ENCODE data around the gene SLC2A1.
A peak's percentile ranks its signal among the peaks of the same experiment; 100 is the strongest.

Gene SLC2A1

GRCh38 chr1:42990757-42991346 lies 32.2 kb upstream of the SLC2A1 start:
- H3K27ac ChIP-seq: peak overlapping the region; percentile 82
- no peaks in the 10 kb centered on the region for H3K36me3 ChIP-seq (ENCODE audit: control insufficient read depth, insufficient read depth, low read length)
- no peaks in the 10 kb centered on the region for H3K79me2 ChIP-seq
- H3K27me3 ChIP-seq (ENCODE audit: control insufficient read depth, insufficient read depth, low read length): no peaks in the 10 kb centered on the region
- no peak overlapping the region for H2AFZ ChIP-seq
- H3K4me1 ChIP-seq: peaks cover 17% of the 10 kb centered on the region
- H3K9ac ChIP-seq: no peak overlapping the region
- no peaks in the 10 kb centered on the region for H3K9me3 ChIP-seq (ENCODE audit: control insufficient read depth, low read length)
- H3K4me3 ChIP-seq (ENCODE audit: low read depth, low read length): no peak overlapping the region
- no peak overlapping the region for H3K4me2 ChIP-seq (ENCODE audit: low read length)
- TF ChIP-seq, protein P1, sequence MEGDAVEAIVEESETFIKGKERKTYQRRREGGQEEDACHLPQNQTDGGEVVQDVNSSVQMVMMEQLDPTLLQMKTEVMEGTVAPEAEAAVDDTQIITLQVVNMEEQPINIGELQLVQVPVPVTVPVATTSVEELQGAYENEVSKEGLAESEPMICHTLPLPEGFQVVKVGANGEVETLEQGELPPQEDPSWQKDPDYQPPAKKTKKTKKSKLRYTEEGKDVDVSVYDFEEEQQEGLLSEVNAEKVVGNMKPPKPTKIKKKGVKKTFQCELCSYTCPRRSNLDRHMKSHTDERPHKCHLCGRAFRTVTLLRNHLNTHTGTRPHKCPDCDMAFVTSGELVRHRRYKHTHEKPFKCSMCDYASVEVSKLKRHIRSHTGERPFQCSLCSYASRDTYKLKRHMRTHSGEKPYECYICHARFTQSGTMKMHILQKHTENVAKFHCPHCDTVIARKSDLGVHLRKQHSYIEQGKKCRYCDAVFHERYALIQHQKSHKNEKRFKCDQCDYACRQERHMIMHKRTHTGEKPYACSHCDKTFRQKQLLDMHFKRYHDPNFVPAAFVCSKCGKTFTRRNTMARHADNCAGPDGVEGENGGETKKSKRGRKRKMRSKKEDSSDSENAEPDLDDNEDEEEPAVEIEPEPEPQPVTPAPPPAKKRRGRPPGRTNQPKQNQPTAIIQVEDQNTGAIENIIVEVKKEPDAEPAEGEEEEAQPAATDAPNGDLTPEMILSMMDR (IDR thresholded peaks at IDR 0.05): no peak

- Histone ChIP-seq H3K9me3 (ENCODE audit: control insufficient read depth, low read length) (no peaks in the 10 kb centered on the region), H3K4me3 (ENCODE audit: low read depth, low read length) (no peak overlapping the region), H3K79me2 (no peaks in the 10 kb centered on the region), H3K27me3 (ENCODE audit: control insufficient read depth, insufficient read depth, low read length) (no peaks in the 10 kb centered on the region), H3K36me3 (ENCODE audit: control insufficient read depth, insufficient read depth, low read length) (no peaks in the 10 kb centered on the region), H3K4me2 (ENCODE audit: low read length) (no peak overlapping the region), H3K4me1 (no peaks in the 10 kb centered on the region), H2AFZ (no peak overlapping the region), H3K9ac (no peak overlapping the region), H3K27ac (no peak overlapping the region)
- TF ChIP-seq, protein P1 (IDR thresholded peaks at IDR 0.05): no peak
Measured at GRCh38 chr1:42983693-42984092, 25.0 kb upstream of the SLC2A1 start.

DNA sequence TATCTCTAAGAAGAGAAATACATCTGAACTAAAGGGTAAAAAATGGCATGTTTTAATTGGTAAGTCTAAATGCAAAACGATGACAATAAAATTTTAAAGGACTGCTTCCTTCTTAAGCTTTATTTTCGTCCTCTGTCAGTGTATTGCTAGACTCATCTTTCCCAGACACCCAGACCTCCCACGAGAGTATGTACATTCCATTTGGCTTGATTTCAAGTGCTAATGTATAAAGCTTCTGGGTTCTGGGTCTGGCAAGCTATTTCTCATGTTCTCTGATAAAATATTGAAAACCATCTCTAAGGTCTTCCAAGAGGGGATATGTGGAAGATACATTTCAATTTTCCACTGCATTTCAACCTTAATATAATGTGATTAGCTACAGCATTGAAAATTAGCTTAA lies 24.6 kb upstream of the SLC2A1 start:
- H3K4me1 ChIP-seq: no peaks in the 10 kb centered on the region
- H3K27me3 ChIP-seq (ENCODE audit: control insufficient read depth, insufficient read depth, low read length): no peaks in the 10 kb centered on the region
- no peaks in the 10 kb centered on the region for H3K36me3 ChIP-seq (ENCODE audit: control insufficient read depth, insufficient read depth, low read length)
- no peak overlapping the region for H2AFZ ChIP-seq
- H3K4me2 ChIP-seq (ENCODE audit: low read length): no peak overlapping the region
- no peak overlapping the region for H3K27ac ChIP-seq
- TF ChIP-seq, protein P1 (IDR thresholded peaks at IDR 0.05): no peak
- no peak overlapping the region for H3K9ac ChIP-seq
- no peaks in the 10 kb centered on the region for H3K79me2 ChIP-seq
- no peak overlapping the region for H3K4me3 ChIP-seq (ENCODE audit: low read depth, low read length)
- H3K9me3 ChIP-seq (ENCODE audit: control insufficient read depth, low read length): no peaks in the 10 kb centered on the region

DNA sequence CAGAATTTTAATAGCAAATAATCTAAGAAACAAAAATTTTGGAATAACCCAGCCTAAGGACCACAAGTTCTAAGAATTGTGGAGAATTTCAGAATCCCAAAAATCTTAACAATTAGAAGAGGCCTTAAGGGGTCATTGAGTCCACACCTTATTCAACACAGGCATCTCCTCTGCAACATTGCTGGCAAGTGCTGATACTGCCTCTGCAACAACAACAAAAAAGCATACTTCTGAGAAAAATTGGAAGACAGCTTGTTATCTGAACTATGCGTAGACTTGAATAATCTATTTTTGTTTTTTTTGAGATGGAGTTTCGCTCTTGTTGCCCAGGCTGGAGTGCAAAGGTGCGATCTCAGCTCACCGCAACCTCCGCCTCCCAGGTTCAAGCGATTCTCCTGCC lies 24.0 kb upstream of the SLC2A1 start:
- Histone ChIP-seq H2AFZ (no peak overlapping the region), H3K27me3 (ENCODE audit: control insufficient read depth, insufficient read depth, low read length) (no peaks in the 10 kb centered on the region), H3K27ac (no peak overlapping the region), H3K9ac (no peak overlapping the region), H3K4me2 (ENCODE audit: low read length) (no peak overlapping the region), H3K9me3 (ENCODE audit: control insufficient read depth, low read length) (no peaks in the 10 kb centered on the region), H3K4me1 (no peaks in the 10 kb centered on the region), H3K4me3 (ENCODE audit: low read depth, low read length) (no peak overlapping the region), H3K79me2 (no peaks in the 10 kb centered on the region), H3K36me3 (ENCODE audit: control insufficient read depth, insufficient read depth, low read length) (no peaks in the 10 kb centered on the region)
- TF ChIP-seq, protein P1 (IDR thresholded peaks at IDR 0.05): no peak

GRCh38 chr1:42981871-42982270 lies 23.2 kb upstream of the SLC2A1 start:
- no peaks in the 10 kb centered on the region for H3K36me3 ChIP-seq (ENCODE audit: control insufficient read depth, insufficient read depth, low read length)
- no peak overlapping the region for H3K4me3 ChIP-seq (ENCODE audit: low read depth, low read length)
- no peak overlapping the region for H3K9ac ChIP-seq
- TF ChIP-seq, protein P1 (IDR thresholded peaks at IDR 0.05): no peak
- no peak overlapping the region for H3K4me2 ChIP-seq (ENCODE audit: low read length)
- no peak overlapping the region for H3K27ac ChIP-seq
- no peaks in the 10 kb centered on the region for H3K79me2 ChIP-seq
- H3K9me3 ChIP-seq (ENCODE audit: control insufficient read depth, low read length): no peaks in the 10 kb centered on the region
- no peaks in the 10 kb centered on the region for H3K27me3 ChIP-seq (ENCODE audit: control insufficient read depth, insufficient read depth, low read length)
- H2AFZ ChIP-seq: no peak overlapping the region
- no peaks in the 10 kb centered on the region for H3K4me1 ChIP-seq

Data from parathyroid adenoma (tissue), 2 donors.